A673 (cell line): ENCODE results near the gene DDX5. TPM values are rescaled to one million over a fixed set of nuclear protein-coding genes. Genes with fewer than 3 reads are reported as not detected.

Source experiments
- BruUV-seq: library from RNA; stranded (reverse); fragments of 400-500 nt; replicated peaks from 2 replicates; lab custom pipeline; 2021; lab: Mats Ljungman, UMichigan
- CTCF ChIA-PET: fragments of 300-600 bp; sonication (Branson Sonifier 250); formaldehyde crosslinking; loops from one replicate; lab custom pipeline; 2022; ENCODE audit warnings: antibody characterized with exemption; lab: Charles Lee
- POLR2A ChIA-PET: fragments of 300-600 bp; sonication (Branson Sonifier 250); formaldehyde crosslinking; loops from one replicate; lab custom pipeline; 2022; ENCODE audit warnings: antibody characterized with exemption; ENCODE audit not compliant: low non-redundant PET; lab: Charles Lee
- DNase-seq: peaks from one replicate; pipeline ENCODE4 v3.0.0-alpha.2; 2015; ENCODE audit warnings: low spot score
- H3K27ac ChIP-seq: fragments of 200-600 bp; sonication (generic); 2 replicates; pipeline ENCODE4 v1.5.1; 2016; ENCODE audit warnings: mixed run types, low read depth, mild to moderate bottlenecking, mixed read lengths, antibody characterized with exemption, low read length; ENCODE audit not compliant: poor library complexity, severe bottlenecking
- H3K27me3 ChIP-seq: fragments of 200-600 bp; sonication (generic); replicated peaks from 2 replicates; pipeline ENCODE4 v1.6.1; 2017; ENCODE audit warnings: mixed run types, low read depth, mild to moderate bottlenecking, mixed read lengths, antibody characterized with exemption, low read length; ENCODE audit not compliant: insufficient read depth, poor library complexity
- H3K36me3 ChIP-seq: fragments of 200-600 bp; sonication (generic); 2 replicates; pipeline ENCODE4 v1.6.1; 2016; ENCODE audit warnings: mixed run types, mild to moderate bottlenecking, mixed read lengths, antibody characterized with exemption, low read length; ENCODE audit not compliant: insufficient read depth, poor library complexity, severe bottlenecking
- H3K4me1 ChIP-seq: fragments of 200-600 bp; sonication (generic); 2 replicates; pipeline ENCODE4 v1.6.1; 2017; ENCODE audit warnings: mixed run types, mild to moderate bottlenecking, mixed read lengths, antibody characterized with exemption, low read length; ENCODE audit not compliant: insufficient read depth, poor library complexity, severe bottlenecking
- H3K4me3 ChIP-seq: fragments of 200-600 bp; sonication (generic); 2 replicates; pipeline ENCODE4 v1.5.1; 2016; ENCODE audit warnings: low read depth, mixed run types, mild to moderate bottlenecking, mixed read lengths, low read length; ENCODE audit not compliant: poor library complexity, severe bottlenecking
- H3K9me3 ChIP-seq: fragments of 200-600 bp; sonication (generic); 2 replicates; pipeline ENCODE4 v1.6.1; 2016; ENCODE audit warnings: mixed run types, low read depth, mild to moderate bottlenecking, mixed read lengths, antibody characterized with exemption, low read length; ENCODE audit not compliant: poor library complexity, severe bottlenecking
- EZH2 ChIP-seq: fragments of 200-600 bp; sonication (generic); IDR thresholded peaks from 2 replicates; pipeline ENCODE4 v1.6.1; 2017; ENCODE audit warnings: borderline replicate concordance, low read depth, mild to moderate bottlenecking, mixed read lengths, antibody characterized with exemption, low read length; ENCODE audit not compliant: poor library complexity, severe bottlenecking
- intact Hi-C: fragments of 100-400 bp; cut with micrococcal nuclease; formaldehyde crosslinking; loops from one replicate; pipeline ENCODE4 v1.10.0; 2022; ENCODE audit not compliant: unreplicated experiment
- total RNA-seq: library from RNA; stranded (reverse); gene quantifications from 2 replicates; pipeline ENCODE4 v1.2.3, GENCODE V29; 2021
- TF ChIP-seq, protein P1 (sequence below): fragments of 300-800, 200-600 bp; sonication (generic); conservative IDR thresholded peaks from 2 replicates; pipeline ENCODE4 v1.5.1; 2017; ENCODE audit warnings: low read depth, mild to moderate bottlenecking, antibody characterized with exemption, low read length, moderate library complexity, mixed read lengths

Gene DDX5
- total RNA-seq, 1 experiment from 2014 or later: 911 TPM

- no peak overlapping the region for H3K4me3 ChIP-seq
- CTCF ChIA-PET: no interaction called here
- POLR2A ChIA-PET: interaction anchor here (0.5 to 0.6 kb wide), 2 partner anchors 51 to 182 kb away, joined by 3 to 10 read pairs; no protein-coding TSS in a partner anchor
- H3K27ac ChIP-seq: peak overlapping the region; percentile 5
- H3K27me3 ChIP-seq: no peaks in the 10 kb centered on the region
- no TSS peak for BruUV-seq
- H3K9me3 ChIP-seq: no peaks in the 10 kb centered on the region
- DNase-seq: no peak
- TF ChIP-seq, protein P1, sequence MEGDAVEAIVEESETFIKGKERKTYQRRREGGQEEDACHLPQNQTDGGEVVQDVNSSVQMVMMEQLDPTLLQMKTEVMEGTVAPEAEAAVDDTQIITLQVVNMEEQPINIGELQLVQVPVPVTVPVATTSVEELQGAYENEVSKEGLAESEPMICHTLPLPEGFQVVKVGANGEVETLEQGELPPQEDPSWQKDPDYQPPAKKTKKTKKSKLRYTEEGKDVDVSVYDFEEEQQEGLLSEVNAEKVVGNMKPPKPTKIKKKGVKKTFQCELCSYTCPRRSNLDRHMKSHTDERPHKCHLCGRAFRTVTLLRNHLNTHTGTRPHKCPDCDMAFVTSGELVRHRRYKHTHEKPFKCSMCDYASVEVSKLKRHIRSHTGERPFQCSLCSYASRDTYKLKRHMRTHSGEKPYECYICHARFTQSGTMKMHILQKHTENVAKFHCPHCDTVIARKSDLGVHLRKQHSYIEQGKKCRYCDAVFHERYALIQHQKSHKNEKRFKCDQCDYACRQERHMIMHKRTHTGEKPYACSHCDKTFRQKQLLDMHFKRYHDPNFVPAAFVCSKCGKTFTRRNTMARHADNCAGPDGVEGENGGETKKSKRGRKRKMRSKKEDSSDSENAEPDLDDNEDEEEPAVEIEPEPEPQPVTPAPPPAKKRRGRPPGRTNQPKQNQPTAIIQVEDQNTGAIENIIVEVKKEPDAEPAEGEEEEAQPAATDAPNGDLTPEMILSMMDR: no peak
- no peak for TF ChIP-seq EZH2
- intact Hi-C loops: no loop called here
- peaks cover 11% of the 10 kb centered on the region for H3K4me1 ChIP-seq
- peaks cover 76% of the 10 kb centered on the region for H3K36me3 ChIP-seq
These were observed 5.6 kb downstream of the DDX5 start for GRCh38 chr17:64500487-64500859.

GRCh38 chr17:64499805-64500486 lies 6.1 kb downstream of the DDX5 start:
- Histone ChIP-seq H3K36me3 (peaks cover 74% of the 10 kb centered on the region), H3K27me3 (no peaks in the 10 kb centered on the region), H3K9me3 (no peaks in the 10 kb centered on the region), H3K27ac (peak overlapping the region; percentile 5), H3K4me3 (no peak overlapping the region), H3K4me1 (peaks cover 15% of the 10 kb centered on the region)
- ChIA-PET CTCF (no interaction called here), POLR2A (interaction anchor here (0.6 kb wide), 1 partner anchor 50 kb away, joined by 3 read pairs; no protein-coding TSS in a partner anchor)
- BruUV-seq: no TSS peak
- no peak for DNase-seq
- intact Hi-C loops: loop anchor here (5.0 kb wide), 1 partner anchor 78 kb away; no protein-coding TSS in a partner anchor
- TF ChIP-seq EZH2: no peak
- TF ChIP-seq, protein P1: no peak

- CTCF ChIA-PET: no interaction called here
- POLR2A ChIA-PET: interaction anchor here (0.6 to 1.1 kb wide), 5 partner anchors 8 to 877 kb away, joined by 3 to 15 read pairs (median 3); partner anchors contain the start of gene CEP95
- intact Hi-C loops: loop anchor here (5.0 kb wide), 1 partner anchor 76 kb away; no protein-coding TSS in a partner anchor
- H3K9me3 ChIP-seq: no peaks in the 10 kb centered on the region
- H3K27ac ChIP-seq: peak overlapping the region; percentile 84
- no peak overlapping the region for H3K4me3 ChIP-seq
- H3K4me1 ChIP-seq: peaks cover 15% of the 10 kb centered on the region
- peaks cover 64% of the 10 kb centered on the region for H3K36me3 ChIP-seq
- no TSS peak for BruUV-seq
- TF ChIP-seq, protein P1: no peak
- TF ChIP-seq EZH2: no peak
- DNase-seq: no peak
- H3K27me3 ChIP-seq: no peaks in the 10 kb centered on the region
These were observed 7.5 kb downstream of the DDX5 start for GRCh38 chr17:64498308-64499203.
